Body of pancreas (tissue), 4 donors: ENCODE data around the gene NATD1. TPM values are rescaled to one million over a fixed set of nuclear protein-coding genes. Genes with fewer than 3 reads are reported as not detected.

Experiments used
- ATAC-seq: fragments of 150-250 bp; one replicate; pipeline ENCODE4 v1.9.1; 2016
- DNase-seq, 4 donors: peaks; one replicate each; pipeline ENCODE4 v3.0.0-alpha.2; 2019
- H3K27ac ChIP-seq, 4 donors: fragments of 200-600 bp; sonication (generic); 1 replicate in 3 of 4; 2 replicates in 1 of 4; pipeline versions ENCODE4 v1.5.1 to v1.6.1; 2016 to 2019; ENCODE audit warnings: mild to moderate bottlenecking in 1 of 4, mixed read lengths in 1 of 4, moderate library complexity in 1 of 4
- H3K27me3 ChIP-seq, 2 donors: fragments of 200-600 bp; sonication (generic); one replicate each; pipeline ENCODE4 v1.6.0; 2016; ENCODE audit warnings: mild to moderate bottlenecking in 1 of 2
- H3K36me3 ChIP-seq, 2 donors: fragments of 200-600 bp; sonication (generic); replicated peaks in 1 of 2; 2 replicates each; pipeline ENCODE4 v1.5.1; 2016; ENCODE audit warnings: low read depth in 2 of 2; ENCODE audit not compliant: insufficient read depth in 1 of 2
- H3K4me1 ChIP-seq: fragments of 200-600 bp; sonication (generic); one replicate; pipeline ENCODE4 v1.6.0; 2016
- H3K4me3 ChIP-seq, 2 donors: fragments of 200-600 bp; sonication (generic); 1 replicate in 1 of 2; 2 replicates in 1 of 2; pipeline ENCODE4 v1.5.1; 2016 to 2019
- H3K9me3 ChIP-seq, 3 donors: fragments of 200-600 bp; sonication (generic); 1 replicate in 2 of 3; 2 replicates in 1 of 3; pipeline ENCODE4 v1.5.1; 2016
- CTCF ChIP-seq, 7 experiments: fragments of 450-650 bp in 4 of 7; fragments of 200-600 bp in 3 of 7; sonication (generic) in 3 of 7; IDR thresholded peaks; one replicate each; pipeline ENCODE4 v1.5.1; 2016 to 2019; ENCODE audit warnings: antibody characterized with exemption in 7 of 7
- POLR2A ChIP-seq, 3 donors: fragments of 450-650 bp; IDR thresholded peaks; one replicate each; pipeline ENCODE4 v1.6.1; 2016; ENCODE audit warnings: antibody characterized with exemption in 3 of 3, mild to moderate bottlenecking in 2 of 3
- WGBS, 2 donors: methylation state at CpG; one replicate each; pipeline ENCODE4 v1.1.5; 2017; 5-methylcytosine and 5-hydroxymethylcytosine counted together
- intact Hi-C: fragments of 100-400 bp; cut with DNase I; formaldehyde crosslinking; loops from one replicate; pipeline ENCODE4 v1.15.1; 2023
- total RNA-seq, 2 donors: library from RNA; depleted of rRNA; stranded (reverse); fragments of >200 nt; gene quantifications; one replicate each; pipeline ENCODE4 v1.1.0, GENCODE V29; 2016

The NATD1 gene
- total RNA-seq, 2 donors from 2014 or later = 2.6 to 7.0 TPM

- DNase-seq = no peak
- 71 to 74% methylated on average over 3 of the region's 3 CpGs for WGBS, 2 donors
- TF ChIP-seq CTCF (IDR thresholded peaks at IDR 0.05) = no peak
- Histone ChIP-seq H3K27ac (no peak overlapping the region), H3K27me3 (no peaks in the 10 kb centered on the region), H3K4me3 (no peak overlapping the region), H3K9me3 (no peaks in the 10 kb centered on the region), H3K4me1 (peaks cover 18% of the 10 kb centered on the region), H3K36me3 (no peaks in the 10 kb centered on the region)
- ATAC-seq = no peak
- intact Hi-C loops = no loop called here
Observed at GRCh38 chr17:21218831-21219380, 34.3 kb downstream of the NATD1 start.

DNA sequence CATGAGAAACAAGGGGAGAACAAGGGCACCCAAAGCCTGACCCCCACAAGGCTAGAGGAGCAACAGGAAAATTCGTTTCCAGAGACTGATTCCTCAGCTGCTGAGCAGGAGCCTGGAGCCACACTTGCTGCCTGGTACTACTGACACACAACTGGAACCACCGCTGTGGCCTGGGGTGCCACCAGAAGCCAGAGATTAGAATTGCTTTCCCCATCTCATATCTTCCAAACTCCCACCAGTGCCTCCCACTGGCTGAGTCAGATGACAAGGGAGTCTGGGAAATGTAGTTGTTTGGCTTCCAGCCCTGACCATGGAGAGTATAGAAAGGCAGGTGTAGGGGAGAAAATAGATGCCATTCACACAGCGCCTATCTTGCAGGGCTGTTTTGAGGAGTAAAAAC lies 35.1 kb downstream of the NATD1 start:
- Histone ChIP-seq H3K9me3 (no peaks in the 10 kb centered on the region), H3K4me3 (no peak overlapping the region), H3K27ac (no peak overlapping the region), H3K36me3 (no peaks in the 10 kb centered on the region), H3K4me1 (peaks cover 20% of the 10 kb centered on the region), H3K27me3 (no peaks in the 10 kb centered on the region)
- intact Hi-C loops = no loop called here
- DNase-seq (no peak), ATAC-seq (no peak)
- no peak for TF ChIP-seq CTCF (IDR thresholded peaks at IDR 0.05)
- TF ChIP-seq POLR2A (IDR thresholded peaks at IDR 0.05) = no peak
- 81 to 84% methylated on average over 3 of the region's 3 CpGs for WGBS, 2 donors

GRCh38 chr17:21217346-21217745 lies 35.9 kb downstream of the NATD1 start:
- H3K4me3 ChIP-seq = no peak overlapping the region
- no peak overlapping the region for H3K27ac ChIP-seq
- peaks cover 27% of the 10 kb centered on the region for H3K4me1 ChIP-seq
- no peaks in the 10 kb centered on the region for H3K27me3 ChIP-seq
- TF ChIP-seq POLR2A (IDR thresholded peaks at IDR 0.05) (no peak), CTCF (IDR thresholded peaks at IDR 0.05) (no peak)
- WGBS, 2 donors = 47 to 54% methylated on average over 1 of the region's 1 CpG
- H3K9me3 ChIP-seq = no peaks in the 10 kb centered on the region
- H3K36me3 ChIP-seq = no peaks in the 10 kb centered on the region
- ATAC-seq (no peak), DNase-seq (no peak)
- intact Hi-C loops = no loop called here

- Histone ChIP-seq H3K4me1 (peaks cover 42% of the 10 kb centered on the region), H3K27ac (no peak overlapping the region), H3K4me3 (no peak overlapping the region), H3K27me3 (no peaks in the 10 kb centered on the region), H3K36me3 (no peaks in the 10 kb centered on the region), H3K9me3 (no peaks in the 10 kb centered on the region)
- no peak for ATAC-seq
- intact Hi-C loops = no loop called here
- TF ChIP-seq POLR2A (IDR thresholded peaks at IDR 0.05) = no peak
- TF ChIP-seq CTCF (IDR thresholded peaks at IDR 0.05) = no peak
- 80 to 81% methylated on average over 6 of the region's 6 CpGs for WGBS, 2 donors
- DNase-seq = no peak
Observed at GRCh38 chr17:21215935-21216334, 37.3 kb downstream of the NATD1 start.

- Histone ChIP-seq H3K9me3 (no peaks in the 10 kb centered on the region), H3K4me1 (peaks cover 51% of the 10 kb centered on the region), H3K27ac (peak overlapping the region; percentile 77 to 91 (median 86)), H3K27me3 (no peaks in the 10 kb centered on the region), H3K36me3 (no peaks in the 10 kb centered on the region), H3K4me3 (peak overlapping the region; percentile 98 to 99)
- intact Hi-C loops = no loop called here
- 16 to 24% methylated on average over 17 to 23 of the region's 23 CpGs for whole genome bisulfite sequencing, 2 donors
- TF ChIP-seq CTCF (IDR thresholded peaks at IDR 0.05) (peak in 1 of 7 experiments; percentile 1), POLR2A (IDR thresholded peaks at IDR 0.05) (no peak)
- ATAC-seq = peak; percentile 4
- DNase-seq = no peak
Observed at GRCh38 chr17:21214777-21215541, 38.3 kb downstream of the NATD1 start.
